CD4-positive, alpha-beta T cell (primary cell): Measurements from ENCODE around the gene DCAF6. TPM values are rescaled to one million over a fixed set of nuclear protein-coding genes. Genes with fewer than 3 reads are reported as not detected.

ENCODE experiments used
- ATAC-seq: fragments of 200-7000 bp; cut with Tn5 transposase; one replicate; pipeline ENCODE4 v1.10.0; 2022; ENCODE audit warnings: mild to moderate bottlenecking; ENCODE audit not compliant: poor library complexity
- CTCF ChIA-PET: fragments of 350-600 bp; sonication (Branson Sonifier 250); formaldehyde crosslinking; loops from one replicate; lab custom pipeline; 2021; ENCODE audit warnings: antibody characterized with exemption, inconsistent platforms; lab: Charles Lee
- POLR2A ChIA-PET: fragments of 350-600 bp; sonication (Branson Sonifier 250); formaldehyde crosslinking; loops from one replicate; lab custom pipeline; 2021; ENCODE audit warnings: antibody characterized with exemption, inconsistent platforms; lab: Charles Lee
- DNase-seq, 14 experiments: peaks; one replicate each; pipeline ENCODE4 v3.0.0-alpha.2; 2013 to 2020; ENCODE audit warnings: mixed read lengths in 2 of 14
- H3K27ac ChIP-seq, 2 donors: one replicate each; pipeline versions ENCODE4 v1.5.1 to v1.7.0; 2013; ENCODE audit warnings: low read length in 2 of 2, low read depth in 1 of 2, mild to moderate bottlenecking in 1 of 2
- H3K27me3 ChIP-seq, 2 experiments: 1 replicate in 1 of 2; 2 replicates in 1 of 2; pipeline versions ENCODE4 v1.6.1 to v1.7.0; 2013; ENCODE audit warnings: low read length in 2 of 2, control low read depth in 1 of 2, mild to moderate bottlenecking in 1 of 2, moderate library complexity in 1 of 2; ENCODE audit not compliant: insufficient read depth in 2 of 2, control insufficient read depth in 1 of 2
- H3K36me3 ChIP-seq: one replicate; pipeline ENCODE4 v1.6.1; 2013; ENCODE audit warnings: low read length, control low read depth; ENCODE audit not compliant: insufficient read depth
- H3K4me1 ChIP-seq: one replicate; pipeline ENCODE4 v1.6.1; 2013; ENCODE audit warnings: low read length, control low read depth; ENCODE audit not compliant: insufficient read depth
- H3K4me3 ChIP-seq: one replicate; pipeline ENCODE4 v1.5.1; 2013; ENCODE audit warnings: mild to moderate bottlenecking, low read length, moderate library complexity
- H3K9me3 ChIP-seq, 2 experiments: 1 replicate in 1 of 2; 2 replicates in 1 of 2; pipeline versions ENCODE4 v1.6.1 to v1.7.0; 2013; ENCODE audit warnings: low read length in 2 of 2, mild to moderate bottlenecking in 2 of 2, control low read depth in 1 of 2, moderate library complexity in 1 of 2; ENCODE audit not compliant: control insufficient read depth in 1 of 2, insufficient read depth in 1 of 2
- H3K27ac Mint-ChIP-seq: one replicate; pipeline ENCODE4 v1.8.0; 2020; ENCODE audit warnings: mixed read lengths
- H3K27me3 Mint-ChIP-seq: one replicate; pipeline ENCODE4 v1.8.0; 2021; ENCODE audit warnings: mixed read lengths
- H3K36me3 Mint-ChIP-seq: one replicate; pipeline ENCODE4 v1.8.0; 2021; ENCODE audit warnings: low read depth, mixed read lengths
- H3K4me1 Mint-ChIP-seq: one replicate; pipeline ENCODE4 v1.8.0; 2021; ENCODE audit warnings: low read depth, mixed read lengths
- H3K4me3 Mint-ChIP-seq: one replicate; pipeline ENCODE4 v1.8.0; 2020; ENCODE audit warnings: mild to moderate bottlenecking, mixed read lengths
- H3K9me3 Mint-ChIP-seq: one replicate; pipeline ENCODE4 v1.8.0; 2020; ENCODE audit warnings: mixed read lengths
- CTCF ChIP-seq: fragments of 200-600 bp; IDR thresholded peaks from one replicate; pipeline ENCODE4 v1.8.0; 2022; ENCODE audit warnings: antibody characterized with exemption, mild to moderate bottlenecking
- intact Hi-C, 2 experiments: fragments of 100-400 bp; cut with DNase I in 1 of 2; cut with micrococcal nuclease in 1 of 2; formaldehyde crosslinking; loops; one replicate each; pipeline versions ENCODE4 v1.15.1 to v1.9.0; 2023 to 2025; cut with DNase I, micrococcal nuclease
- total RNA-seq, 174 experiments: library from RNA in 2 of 174; stranded (reverse) in 2 of 174; gene quantifications; one replicate each; pipeline ENCODE4 v1.2.3 and lab custom pipeline; 2021 to 2026

Gene DCAF6
- total RNA-seq, 2 experiments from 2014 or later = 13.3 to 13.6 TPM

- no peaks in the 10 kb centered on the region for H3K4me1 Mint-ChIP-seq
- no peaks in the 10 kb centered on the region for H3K27me3 Mint-ChIP-seq
- no peak for TF ChIP-seq CTCF
- Histone ChIP-seq H3K27me3 (no peaks in the 10 kb centered on the region), H3K4me1 (no peaks in the 10 kb centered on the region), H3K36me3 (peaks cover 3% of the 10 kb centered on the region), H3K27ac (no peak overlapping the region), H3K4me3 (no peak overlapping the region), H3K9me3 (no peaks in the 10 kb centered on the region)
- intact Hi-C loops = no loop called here
- H3K36me3 Mint-ChIP-seq = peaks cover 15% of the 10 kb centered on the region
- no peak overlapping the region for H3K27ac Mint-ChIP-seq
- H3K9me3 Mint-ChIP-seq = no peaks in the 10 kb centered on the region
- no peak for DNase-seq
- H3K4me3 Mint-ChIP-seq = no peak overlapping the region
- POLR2A ChIA-PET = no interaction called here
- ATAC-seq = no peak
- CTCF ChIA-PET = no interaction called here
Observed at GRCh38 chr1:168031627-168032026, 95.1 kb downstream of the DCAF6 start.

- CTCF ChIA-PET = no interaction called here
- intact Hi-C loops = no loop called here
- H3K36me3 ChIP-seq = peaks cover 3% of the 10 kb centered on the region
- no peaks in the 10 kb centered on the region for H3K27me3 ChIP-seq
- H3K27ac ChIP-seq = no peak overlapping the region
- ATAC-seq (no peak), DNase-seq (no peak)
- Mint-ChIP-seq H3K27me3 (no peaks in the 10 kb centered on the region), H3K36me3 (peaks cover 15% of the 10 kb centered on the region), H3K4me1 (no peaks in the 10 kb centered on the region), H3K9me3 (no peaks in the 10 kb centered on the region), H3K27ac (no peak overlapping the region), H3K4me3 (no peak overlapping the region)
- H3K4me1 ChIP-seq = no peaks in the 10 kb centered on the region
- TF ChIP-seq CTCF = no peak
- H3K4me3 ChIP-seq = no peak overlapping the region
- POLR2A ChIA-PET = no interaction called here
- no peaks in the 10 kb centered on the region for H3K9me3 ChIP-seq
Observed at GRCh38 chr1:168032029-168032428, 95.5 kb downstream of the DCAF6 start.

GRCh38 chr1:168035345-168035744, 98.9 kb downstream of the DCAF6 start:
- Histone ChIP-seq H3K4me3 (no peak overlapping the region), H3K9me3 (no peaks in the 10 kb centered on the region), H3K27ac (no peak overlapping the region), H3K4me1 (no peaks in the 10 kb centered on the region), H3K27me3 (no peaks in the 10 kb centered on the region), H3K36me3 (no peaks in the 10 kb centered on the region)
- Mint-ChIP-seq H3K27ac (no peak overlapping the region), H3K4me1 (no peaks in the 10 kb centered on the region), H3K36me3 (peaks cover 16% of the 10 kb centered on the region), H3K27me3 (no peaks in the 10 kb centered on the region), H3K9me3 (no peaks in the 10 kb centered on the region), H3K4me3 (no peak overlapping the region)
- DNase-seq (no peak), ATAC-seq (no peak)
- intact Hi-C loops = no loop called here
- CTCF ChIA-PET = no interaction called here
- POLR2A ChIA-PET = no interaction called here
- no peak for TF ChIP-seq CTCF
